Endothelial cell of umbilical vein (primary cell): ENCODE data around the gene FOXJ3. TPM values are rescaled to one million over a fixed set of nuclear protein-coding genes. Genes with fewer than 3 reads are reported as not detected.

ENCODE experiments used
- BruUV-seq: library from RNA; stranded (reverse); fragments of 400-500 nt; replicated peaks from 2 replicates; lab custom pipeline; 2021; lab: Mats Ljungman, UMichigan
- CTCF ChIA-PET: fragments of 300-600, 350-600 bp; sonication (Branson Sonifier 250); formaldehyde crosslinking; loops from one replicate; lab custom pipeline; 2021; ENCODE audit warnings: antibody characterized with exemption, inconsistent platforms; lab: Charles Lee
- POLR2A ChIA-PET: fragments of 300-600, 350-600 bp; sonication (Branson Sonifier 250); formaldehyde crosslinking; loops from one replicate; lab custom pipeline; 2021; ENCODE audit warnings: antibody characterized with exemption, inconsistent platforms; lab: Charles Lee
- DNase-seq: peaks from one replicate; pipeline ENCODE4 v3.0.0-alpha.2; 2011; ENCODE audit warnings: low read depth, low spot score
- FAIRE-seq: peaks from 2 replicates; lab custom pipeline; 2011; peaks lifted over from hg19 to GRCh38; lab: Jason Lieb, UNC
- H2AFZ ChIP-seq: 2 replicates; pipeline ENCODE4 v1.6.0; 2012; ENCODE audit warnings: low read depth, low read length, control low read depth, inconsistent platforms
- H3K27ac ChIP-seq: 2 replicates; pipeline ENCODE4 v1.5.1; 2011; ENCODE audit warnings: low read depth, mild to moderate bottlenecking, control low read depth, low read length, moderate library complexity; ENCODE audit not compliant: insufficient read depth
- H3K27me3 ChIP-seq, 2 experiments: 2 replicates each; pipeline versions ENCODE4 v1.6.0 to v1.6.1; 2011; ENCODE audit warnings: low read length in 2 of 2, mixed read lengths in 1 of 2; ENCODE audit not compliant: control insufficient read depth in 2 of 2, insufficient read depth in 2 of 2
- H3K36me3 ChIP-seq, 2 experiments: 2 replicates in 1 of 2; 3 replicates in 1 of 2; pipeline ENCODE4 v1.5.1; 2011; ENCODE audit warnings: low read length in 2 of 2, mild to moderate bottlenecking in 1 of 2, moderate library complexity in 1 of 2; ENCODE audit not compliant: control insufficient read depth in 2 of 2, insufficient read depth in 2 of 2; ENCODE audit errors: extremely low read depth in 1 of 2
- H3K4me1 ChIP-seq: 3 replicates; pipeline ENCODE4 v1.5.1; 2011; ENCODE audit warnings: mild to moderate bottlenecking, low read length; ENCODE audit not compliant: control insufficient read depth, insufficient read depth; ENCODE audit errors: extremely low read depth
- H3K4me2 ChIP-seq: 2 replicates; pipeline ENCODE4 v1.6.1; 2011; ENCODE audit warnings: low read length, control low read depth, mixed read lengths; ENCODE audit not compliant: insufficient read depth
- H3K4me3 ChIP-seq, 3 experiments: fragments of 200-600 bp in 1 of 3; sonication (generic), shearing (Covaris generic) in 1 of 3; replicated peaks in 1 of 3; 2 replicates each; pipeline ENCODE4 v1.5.1; 2011 to 2016; ENCODE audit warnings: control low read depth in 3 of 3, low read length in 3 of 3, mild to moderate bottlenecking in 2 of 3, inconsistent platforms in 1 of 3, low read depth in 1 of 3, moderate library complexity in 1 of 3; ENCODE audit not compliant: insufficient read depth in 1 of 3
- H3K79me2 ChIP-seq: 2 replicates; pipeline ENCODE4 v1.6.0; 2012; ENCODE audit warnings: low read length, inconsistent platforms; ENCODE audit not compliant: control insufficient read depth, insufficient read depth
- H3K9ac ChIP-seq: replicated peaks from 2 replicates; pipeline ENCODE3; 2011; ENCODE audit warnings: low read length, control low read depth; ENCODE audit not compliant: insufficient read depth; ENCODE audit errors: extremely low read depth
- H3K9me1 ChIP-seq: replicated peaks from 3 replicates; pipeline ENCODE4 v1.6.0; 2011; ENCODE audit warnings: mild to moderate bottlenecking, low read length; ENCODE audit not compliant: control insufficient read depth, insufficient read depth; ENCODE audit errors: extremely low read depth
- H3K9me3 ChIP-seq: replicated peaks from 2 replicates; pipeline ENCODE4 v1.5.1; 2012; ENCODE audit warnings: low read length, inconsistent platforms; ENCODE audit not compliant: control insufficient read depth, insufficient read depth
- H4K20me1 ChIP-seq: replicated peaks from 2 replicates; pipeline ENCODE3; 2011; ENCODE audit warnings: mild to moderate bottlenecking, low read length; ENCODE audit not compliant: control insufficient read depth, insufficient read depth; ENCODE audit errors: extremely low read depth
- FOS ChIP-seq: IDR thresholded peaks from 2 replicates; pipeline ENCODE4 v1.6.1; 2011; ENCODE audit warnings: mild to moderate bottlenecking, low read length, moderate library complexity, borderline replicate concordance; ENCODE audit not compliant: insufficient read depth
- POLR2A ChIP-seq: IDR thresholded peaks from 2 replicates; pipeline ENCODE4 v1.6.1; 2012; ENCODE audit warnings: low read depth, mild to moderate bottlenecking, control low read depth, low read length
- dilution Hi-C: fragments of 300-500 bp; cut with MboI; formaldehyde crosslinking; loops from one replicate; pipeline ENCODE4 v1.15.0; 2019; ENCODE audit warnings: low sequenced_read_pairs; ENCODE audit not compliant: extremely low pct_ligation_motif_present
- intact Hi-C: fragments of 100-400 bp; cut with micrococcal nuclease; formaldehyde crosslinking; loops from one replicate; pipeline ENCODE4 v1.10.0; 2022
- polyA plus RNA-seq, 4 experiments: library from polyadenylated mRNA; depleted of rRNA in 3 of 4; stranded (reverse) in 3 of 4; unstranded in 1 of 4; fragments of >200 nt; gene quantifications; 2 replicates each; pipeline versions ENCODE4 v1.2.1 to v1.2.3, GENCODE V29; 2011 to 2012; ENCODE audit warnings: missing spikeins in 1 of 4
- total RNA-seq: library from RNA; stranded (reverse); gene quantifications from 2 replicates; pipeline ENCODE4 v1.2.3, GENCODE V29; 2021
- TF ChIP-seq, protein P1 (sequence below), 2 donors: IDR thresholded peaks; 1 replicate in 1 of 2; 2 replicates in 1 of 2; pipeline ENCODE4 v1.5.1; 2011; ENCODE audit warnings: low read length in 2 of 2, mild to moderate bottlenecking in 2 of 2, moderate library complexity in 2 of 2, control low read depth in 1 of 2, inconsistent platforms in 1 of 2, low read depth in 1 of 2; ENCODE audit not compliant: insufficient read depth in 1 of 2; ENCODE audit errors: extremely low read depth in 1 of 2

FOXJ3 gene
- total and polyA plus RNA-seq, 2 donors (not counting 3 experiments of a cell fraction or from before 2014, with no cell fraction given): 34.7 to 38.8 TPM

DNA sequence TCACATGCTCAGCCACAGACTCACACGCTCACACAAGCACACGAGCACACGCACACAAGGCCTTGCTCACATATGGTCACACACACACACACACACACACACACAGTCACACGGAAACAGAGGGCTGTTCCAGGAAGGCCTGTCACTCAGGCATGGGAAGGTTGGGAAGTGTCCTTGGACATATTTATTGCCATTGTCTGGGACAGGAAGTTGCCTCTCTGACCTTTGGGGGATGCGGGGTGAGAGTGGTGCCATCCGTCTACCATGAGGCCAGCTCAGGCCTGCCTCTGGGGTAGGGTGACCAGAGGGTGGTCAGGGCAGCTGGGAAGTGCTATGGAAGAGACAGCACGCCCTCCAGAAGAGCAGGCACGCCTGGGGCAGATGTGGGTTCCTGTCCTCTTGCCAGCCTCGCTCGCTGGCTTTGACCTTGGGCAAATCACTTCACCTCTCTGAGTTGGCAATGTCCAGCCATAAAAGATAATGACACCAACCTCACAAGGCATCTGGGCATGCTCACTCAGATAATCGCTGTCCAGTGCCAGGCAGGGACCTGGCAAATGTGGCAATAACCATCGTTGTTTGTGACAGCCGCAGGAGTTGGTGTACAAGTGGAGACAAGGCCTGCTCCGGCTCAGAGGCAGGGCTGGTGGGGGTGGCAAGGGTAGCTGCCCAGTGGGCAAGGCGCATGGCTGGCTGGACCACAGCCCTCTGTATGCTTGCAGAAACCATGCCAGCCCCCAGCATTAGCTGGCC lies 162.5 kb downstream of the FOXJ3 start:
- intact Hi-C loops: loop anchor here (1.0 to 10.0 kb wide), 5 partner anchors 25 to 598 kb away; partner anchors contain the start of genes CCDC30 and PPIH

More for the DNA sequence above, 162.5 kb downstream of the FOXJ3 start:
- peaks cover 11% of the 10 kb centered on the region for H3K4me1 ChIP-seq
- H3K27ac ChIP-seq: no peak overlapping the region
- peak; percentile 73 for FAIRE-seq
- no peak overlapping the region for H2AFZ ChIP-seq
- no peaks in the 10 kb centered on the region for H3K36me3 ChIP-seq
- no peaks in the 10 kb centered on the region for H3K9me3 ChIP-seq
- BruUV-seq: no TSS peak
- ChIA-PET CTCF (interaction anchor here (0.6 to 4.9 kb wide), 41 partner anchors 9 to 656 kb away, joined by 3 to 58 read pairs (median 7); partner anchors contain the start of genes FOXJ3 and GUCA2A), POLR2A (no interaction called here)
- H3K9me1 ChIP-seq: no peaks in the 10 kb centered on the region
- no peak overlapping the region for H3K4me3 ChIP-seq
- H3K9ac ChIP-seq: no peak overlapping the region
- no peaks in the 10 kb centered on the region for H3K27me3 ChIP-seq
- DNase-seq: peak; percentile 34
- TF ChIP-seq FOS (no peak), POLR2A (peak; percentile 19)
- TF ChIP-seq, protein P1, sequence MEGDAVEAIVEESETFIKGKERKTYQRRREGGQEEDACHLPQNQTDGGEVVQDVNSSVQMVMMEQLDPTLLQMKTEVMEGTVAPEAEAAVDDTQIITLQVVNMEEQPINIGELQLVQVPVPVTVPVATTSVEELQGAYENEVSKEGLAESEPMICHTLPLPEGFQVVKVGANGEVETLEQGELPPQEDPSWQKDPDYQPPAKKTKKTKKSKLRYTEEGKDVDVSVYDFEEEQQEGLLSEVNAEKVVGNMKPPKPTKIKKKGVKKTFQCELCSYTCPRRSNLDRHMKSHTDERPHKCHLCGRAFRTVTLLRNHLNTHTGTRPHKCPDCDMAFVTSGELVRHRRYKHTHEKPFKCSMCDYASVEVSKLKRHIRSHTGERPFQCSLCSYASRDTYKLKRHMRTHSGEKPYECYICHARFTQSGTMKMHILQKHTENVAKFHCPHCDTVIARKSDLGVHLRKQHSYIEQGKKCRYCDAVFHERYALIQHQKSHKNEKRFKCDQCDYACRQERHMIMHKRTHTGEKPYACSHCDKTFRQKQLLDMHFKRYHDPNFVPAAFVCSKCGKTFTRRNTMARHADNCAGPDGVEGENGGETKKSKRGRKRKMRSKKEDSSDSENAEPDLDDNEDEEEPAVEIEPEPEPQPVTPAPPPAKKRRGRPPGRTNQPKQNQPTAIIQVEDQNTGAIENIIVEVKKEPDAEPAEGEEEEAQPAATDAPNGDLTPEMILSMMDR (IDR thresholded peaks at IDR 0.05; ENCODE audit: extremely low read depth in 1 of 2, insufficient read depth in 1 of 2, low read depth in 1 of 2, low read length in 2 of 2): no peak
- H4K20me1 ChIP-seq: no peaks in the 10 kb centered on the region
- no peak overlapping the region for H3K4me2 ChIP-seq
- dilution Hi-C loops: no loop called here
- no peaks in the 10 kb centered on the region for H3K79me2 ChIP-seq
